HG03558 (cell line): ENCODE results near the gene NSUN4.
"Not testable (repeated sequence)": the region's sequence is repeated elsewhere in the genome, so short reads cannot be mapped to it uniquely, and the experiment has no call there.

ENCODE experiments used
- ATAC-seq: cut with Tn5 transposase; IDR thresholded peaks from one replicate; pipeline ENCODE4 v1.9.1; 2021; ENCODE audit warnings: moderate number of reproducible peaks; ENCODE audit not compliant: unreplicated experiment; ENCODE audit errors: extremely low read depth

NSUN4 gene

DNA sequence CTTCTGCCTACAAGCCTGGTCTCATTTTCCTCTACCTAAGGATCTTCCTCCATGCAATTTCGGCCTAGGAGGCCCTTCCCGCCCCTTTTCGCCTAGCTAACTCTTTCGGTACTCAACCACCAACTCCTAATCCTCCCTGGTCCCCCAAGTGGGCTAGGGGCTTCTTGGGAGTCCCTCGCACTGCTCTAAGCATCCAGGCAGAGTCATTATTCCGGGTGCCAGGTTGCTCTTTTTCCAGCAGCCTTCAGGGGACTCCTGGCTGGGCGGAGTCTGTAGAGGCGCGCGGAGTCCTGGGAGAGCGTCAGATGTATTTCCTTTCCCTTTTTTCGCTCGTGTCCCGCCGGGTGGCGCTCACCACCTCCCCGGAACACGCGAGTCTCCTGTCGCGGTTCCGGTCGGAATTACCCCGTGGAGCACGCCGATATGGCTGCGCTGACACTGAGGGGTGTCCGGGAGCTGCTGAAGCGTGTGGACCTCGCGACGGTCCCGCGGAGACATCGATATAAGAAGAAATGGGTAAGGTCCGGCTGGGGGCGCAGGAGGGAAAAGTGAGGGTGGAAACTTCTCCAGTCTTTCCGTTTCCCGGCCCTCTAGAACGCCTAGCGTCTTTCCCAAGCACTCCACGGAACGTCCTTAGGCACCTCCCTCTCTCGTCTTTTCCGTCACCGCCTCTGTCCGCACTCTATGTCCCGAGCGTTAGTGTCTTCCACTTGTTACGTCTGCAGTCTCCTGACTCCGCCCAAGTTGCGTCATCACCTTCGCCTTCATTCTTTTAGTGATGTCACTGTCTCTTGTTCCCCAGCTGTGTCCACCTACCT is at the start of gene NSUN4:
Gene NSUN4, plus strand, starts transcription at position 404 of the 818 bp plus-strand sequence. Its CDS starts 20 bp downstream, at position 424.
- ATAC-seq, result peak; percentile 60

DNA sequence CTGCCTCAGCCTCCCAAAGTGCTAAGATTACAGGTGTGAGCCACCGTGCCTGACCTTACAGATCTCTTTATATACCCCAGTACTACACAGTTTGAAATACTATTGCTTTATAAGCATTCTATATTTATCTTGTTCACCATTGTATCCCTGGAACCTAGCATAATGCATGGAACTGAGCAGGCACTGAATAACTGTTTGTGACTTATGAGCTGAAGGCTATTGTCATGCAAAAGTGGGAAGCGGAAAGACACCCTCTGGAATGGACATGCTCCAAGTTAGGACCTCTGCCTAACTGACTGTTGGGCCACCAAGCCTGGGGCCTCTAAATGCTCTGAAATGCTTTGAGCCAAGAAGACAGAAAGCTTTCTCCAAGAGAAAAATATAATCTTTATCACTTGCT is 45.3 kb upstream of the NSUN4 start:
- ATAC-seq, result no peak

DNA sequence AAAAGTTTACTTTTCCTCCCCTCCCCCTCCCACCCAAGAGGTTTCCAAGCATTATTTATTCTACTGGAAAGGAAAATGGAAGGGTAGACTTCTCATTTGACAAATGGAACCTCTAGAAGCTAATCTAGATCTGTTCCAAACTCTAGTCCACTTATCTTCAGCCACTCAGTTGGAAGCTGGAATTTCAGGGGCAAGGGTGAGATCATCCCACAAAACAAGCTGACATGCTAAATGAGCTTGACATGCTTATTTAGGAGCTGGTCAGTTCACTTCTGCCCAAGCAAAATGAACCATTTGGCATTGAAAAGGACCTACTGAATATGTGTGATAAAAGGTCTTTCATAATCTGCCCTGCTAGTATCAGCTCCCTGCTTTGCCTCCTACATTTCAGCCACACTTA is 42.2 kb upstream of the NSUN4 start:
- no peak for ATAC-seq

DNA sequence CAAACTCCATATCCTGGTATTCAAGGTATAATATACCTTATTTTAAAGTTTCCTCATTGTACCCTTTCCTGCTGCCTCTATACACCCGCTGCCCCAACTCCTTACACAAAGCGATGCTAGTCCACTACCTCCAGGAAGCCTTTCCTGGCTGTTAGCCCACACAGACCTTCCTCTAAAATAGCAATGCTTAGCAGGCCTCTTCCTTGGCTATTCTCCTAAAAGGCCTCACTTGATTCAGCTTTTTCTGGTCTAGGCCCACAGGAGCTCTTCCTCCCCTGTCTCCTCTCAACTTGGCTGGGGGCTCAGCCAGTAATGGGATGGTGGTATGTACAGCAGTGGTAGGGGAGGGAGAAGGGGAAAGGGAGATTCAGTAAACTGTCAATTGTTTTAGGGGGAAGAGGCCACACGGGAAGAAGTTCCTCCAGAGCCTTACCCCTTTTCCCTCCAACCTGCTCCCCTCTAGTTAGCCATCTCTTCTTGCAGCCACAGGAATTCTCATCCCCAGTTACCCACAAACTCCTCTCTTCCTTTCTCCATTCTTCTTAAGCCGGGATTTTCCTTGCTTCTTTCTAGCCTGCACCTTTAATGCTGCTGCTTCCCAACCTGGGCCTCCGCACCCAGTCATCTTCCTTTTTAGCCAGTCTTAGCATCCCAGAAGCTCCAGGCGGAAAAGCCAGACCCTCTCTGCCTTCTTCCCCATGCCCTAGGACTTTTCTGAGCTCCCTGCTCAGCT is 39.8 kb upstream of the NSUN4 start:
- ATAC-seq, result no peak

DNA sequence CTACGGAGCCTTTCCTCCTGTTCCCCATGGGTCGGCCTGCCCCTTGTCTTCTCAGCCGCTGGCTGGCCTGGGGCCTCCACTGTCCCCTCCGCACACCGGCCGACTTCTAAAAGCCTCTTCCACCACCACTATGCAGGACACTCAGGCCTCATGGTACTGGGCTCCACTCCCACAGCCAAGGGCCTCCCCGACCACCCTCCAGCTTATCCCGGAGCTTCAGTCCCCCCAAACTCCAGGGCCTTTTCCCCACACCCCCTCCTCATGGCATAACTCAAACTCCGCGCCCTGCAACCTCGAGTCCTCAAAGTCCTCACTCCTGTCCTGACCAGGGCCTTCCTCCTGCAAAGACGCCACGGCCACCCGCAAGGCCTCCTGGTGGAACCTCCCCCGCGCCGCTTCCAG is 39.2 kb upstream of the NSUN4 start:
- ATAC-seq, result no peak

DNA sequence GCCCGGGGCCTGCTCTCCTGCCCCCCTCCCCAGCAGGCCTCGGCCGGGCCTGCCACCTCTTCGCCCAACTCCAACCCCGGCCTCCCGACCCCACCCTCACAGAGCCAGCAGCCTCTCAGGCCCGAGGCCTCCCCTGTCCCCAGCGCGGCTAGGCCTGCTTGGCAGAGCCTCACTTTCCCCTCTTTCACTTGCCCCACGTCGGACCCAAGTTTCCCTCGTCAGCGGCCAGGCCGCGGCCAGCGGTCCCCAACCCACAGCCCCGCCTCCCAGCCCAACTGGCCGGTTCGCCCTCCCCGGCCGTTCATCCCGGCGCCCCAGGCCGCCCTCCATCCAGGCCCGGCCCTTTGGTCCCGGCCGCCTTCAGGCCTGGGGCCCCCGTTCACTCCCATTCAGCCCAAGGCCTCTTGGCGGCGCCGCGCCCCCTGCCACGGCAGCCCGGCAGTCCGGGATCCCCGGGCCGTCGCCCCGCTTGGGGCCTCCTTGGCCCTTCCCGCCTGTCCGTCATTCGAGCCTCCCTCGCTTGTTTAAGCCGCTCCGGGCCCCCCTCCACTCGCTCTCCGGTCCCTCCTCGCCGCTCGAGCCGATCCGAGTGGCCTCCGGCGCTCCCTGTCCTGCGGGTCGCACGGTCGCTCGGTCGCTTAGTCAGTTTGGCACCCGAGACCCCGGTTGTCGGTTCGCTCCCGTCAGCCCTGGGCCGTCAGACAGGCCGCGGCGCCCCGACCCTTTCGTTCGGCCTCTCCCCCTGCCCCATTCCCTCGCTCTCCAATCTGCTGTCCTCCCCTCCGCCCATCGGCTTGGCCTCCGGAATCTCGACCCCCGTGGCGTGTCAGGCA is 38.6 kb upstream of the NSUN4 start:
- ATAC-seq, result no peak

DNA sequence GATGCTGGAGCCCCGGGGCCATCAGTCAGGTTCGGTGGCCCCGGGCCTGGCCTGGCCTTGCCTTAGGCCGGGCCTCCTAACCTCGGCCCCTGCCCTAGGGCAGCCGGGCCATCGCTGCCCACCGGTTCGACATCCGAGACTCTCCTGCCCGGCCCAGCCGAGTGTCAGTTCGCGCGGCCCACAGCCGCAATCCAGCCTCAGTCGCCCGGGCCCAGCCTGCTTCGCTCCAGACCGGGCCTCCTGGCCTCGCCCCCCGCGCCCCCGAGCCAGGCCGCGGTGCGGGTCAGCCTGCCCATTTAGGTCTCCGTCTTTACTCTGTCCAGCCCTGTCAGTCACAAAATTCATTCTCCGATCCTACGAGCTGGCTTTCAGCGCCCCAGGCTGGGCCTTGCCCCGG is 38.0 kb upstream of the NSUN4 start:
- no peak for ATAC-seq

DNA sequence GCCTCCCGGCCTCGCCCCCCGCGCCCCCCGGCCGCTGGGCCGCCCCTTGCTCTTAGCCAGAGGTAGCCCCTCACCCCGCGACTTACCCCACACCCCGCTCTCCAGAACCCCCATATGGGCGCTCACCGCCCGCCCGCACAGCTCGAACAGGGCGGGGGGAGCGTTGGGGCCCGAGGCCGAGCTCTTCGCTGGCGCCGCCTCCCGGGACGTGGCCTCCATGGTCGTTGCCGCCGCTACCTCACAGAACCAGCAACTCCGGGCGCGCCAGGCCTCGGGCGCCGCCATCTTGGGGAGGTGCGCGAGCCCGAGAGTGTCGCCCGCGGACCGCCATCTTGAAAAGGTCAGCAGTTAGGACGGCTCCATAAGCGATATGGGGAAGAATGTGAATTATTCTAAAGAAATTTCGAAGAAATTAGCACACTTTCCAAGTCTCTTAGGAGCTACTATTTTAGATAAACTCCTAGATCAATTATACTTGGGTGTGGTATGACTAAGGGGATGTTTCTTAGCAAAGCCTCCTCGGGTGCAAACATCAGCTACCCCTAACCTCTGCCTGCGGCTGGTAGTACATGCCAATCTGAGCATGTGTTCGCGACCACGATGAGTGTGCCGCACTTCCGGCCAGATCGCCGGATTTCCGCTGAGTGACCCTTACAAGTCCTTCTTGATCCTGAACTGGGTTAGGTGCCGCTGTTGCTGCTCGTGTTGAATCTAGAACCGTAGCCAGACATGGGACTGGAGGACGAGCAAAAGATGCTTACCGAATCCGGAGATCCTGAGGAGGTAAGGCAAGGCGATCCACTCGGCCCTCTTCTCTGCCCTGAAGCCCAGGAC is 37.4 kb upstream of the NSUN4 start, which contains the start of the genes LRRC41 and UQCRH:
Gene LRRC41, minus strand, starts transcription at position 579 of the 834 bp plus-strand sequence. Its CDS starts 294 bp downstream, at position 285.
Gene UQCRH, plus strand, starts transcription at position 661 of the 834 bp plus-strand sequence. Its CDS starts 69 bp downstream, at position 730.
- ATAC-seq, result peak; percentile 67

DNA sequence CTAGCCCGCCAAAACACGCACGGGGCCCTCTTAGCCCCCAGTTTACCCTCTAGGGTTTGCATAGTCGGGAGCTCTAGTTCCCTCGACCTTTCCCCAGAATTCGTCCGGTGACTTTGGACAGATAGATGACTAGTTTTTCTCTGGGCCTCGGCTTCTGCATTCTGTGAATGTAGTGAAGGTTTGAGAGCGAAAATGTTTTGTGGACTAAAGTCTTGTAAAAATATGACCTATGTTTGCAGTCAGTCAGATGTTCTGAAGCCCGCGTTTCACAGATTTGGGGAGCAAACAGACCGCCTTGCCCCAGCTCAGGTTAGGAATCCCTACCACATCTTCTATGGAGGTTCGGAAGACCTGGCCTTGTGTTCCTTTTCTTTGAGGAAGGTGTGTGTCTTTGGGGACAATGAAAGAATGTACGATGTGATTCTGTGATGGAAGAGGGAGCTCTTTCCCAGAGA is 36.7 kb upstream of the NSUN4 start:
- ATAC-seq, result no peak

DNA sequence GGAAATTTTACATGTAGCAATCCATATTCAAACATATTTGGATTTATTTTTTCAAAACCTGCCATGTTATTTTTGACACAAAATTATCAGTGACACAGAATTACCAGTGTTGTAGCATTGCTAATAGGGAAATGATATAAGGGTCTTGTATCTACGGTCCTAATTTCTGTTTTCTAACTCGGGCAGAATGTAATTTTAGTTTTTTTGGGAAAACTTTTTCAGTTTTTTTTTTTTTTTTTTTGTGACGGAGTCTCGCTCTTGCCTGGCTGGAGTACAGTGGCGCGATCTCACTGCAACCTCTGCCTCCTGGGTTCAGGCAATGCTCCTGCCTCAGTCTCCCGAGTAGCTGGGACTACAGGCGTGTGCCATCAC is 34.5 kb upstream of the NSUN4 start:
- no peak for ATAC-seq

DNA sequence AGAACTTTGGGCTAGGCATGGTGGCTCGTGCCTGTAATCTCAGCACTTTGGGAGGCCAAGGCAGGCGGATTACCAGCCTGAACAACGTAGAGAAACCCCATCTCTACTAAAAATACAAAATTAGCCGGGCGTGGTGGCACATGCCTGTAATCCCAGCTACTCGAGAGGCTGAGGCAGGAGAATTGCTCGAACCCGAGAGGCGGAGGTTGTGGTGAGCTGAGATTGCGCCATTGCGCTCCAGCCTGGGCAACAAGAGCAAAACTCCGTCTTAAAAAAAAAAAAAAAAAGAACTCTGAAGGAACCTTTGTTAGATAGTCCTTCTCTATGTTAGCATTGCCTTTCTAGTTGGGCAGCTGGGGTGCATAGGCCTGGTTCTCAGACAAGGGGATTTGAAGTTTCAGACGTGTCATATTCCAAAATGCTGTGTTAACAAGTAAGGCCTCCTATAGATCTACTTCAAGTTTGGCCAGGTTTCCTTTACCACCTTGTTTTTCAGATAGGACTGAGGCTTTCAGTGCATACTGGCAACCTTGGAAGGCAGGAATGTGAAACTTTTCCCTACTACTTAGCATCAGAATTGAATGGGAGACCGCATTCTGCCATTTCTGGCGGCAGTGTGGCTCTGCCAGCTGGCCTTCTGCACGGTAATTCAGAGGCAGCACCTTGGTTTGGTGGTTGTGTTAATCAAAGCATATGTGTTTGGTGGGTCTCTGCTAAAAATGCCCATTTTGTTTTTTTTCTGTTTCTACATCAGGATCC is 31.0 kb upstream of the NSUN4 start:
- ATAC-seq, result no peak

DNA sequence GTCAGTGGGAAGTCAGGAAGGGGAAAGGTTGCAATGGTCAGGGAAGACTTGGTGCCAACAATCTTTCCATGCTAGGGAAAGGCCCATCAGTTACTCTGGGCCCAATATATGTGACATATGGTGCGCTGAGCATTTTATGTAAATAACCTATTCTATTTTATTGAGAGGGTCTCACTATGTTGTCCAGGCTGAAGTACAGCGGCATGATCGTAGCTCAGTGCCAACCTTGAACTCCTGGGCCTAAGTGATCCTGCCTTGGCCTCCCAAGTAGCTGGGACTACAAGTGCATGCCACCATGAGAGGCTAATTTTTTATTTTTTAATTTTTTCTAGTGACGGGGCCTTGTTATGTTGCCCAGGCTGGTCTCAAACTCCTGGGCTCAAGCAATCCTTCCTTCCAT is 30.3 kb upstream of the NSUN4 start:
- no peak for ATAC-seq

DNA sequence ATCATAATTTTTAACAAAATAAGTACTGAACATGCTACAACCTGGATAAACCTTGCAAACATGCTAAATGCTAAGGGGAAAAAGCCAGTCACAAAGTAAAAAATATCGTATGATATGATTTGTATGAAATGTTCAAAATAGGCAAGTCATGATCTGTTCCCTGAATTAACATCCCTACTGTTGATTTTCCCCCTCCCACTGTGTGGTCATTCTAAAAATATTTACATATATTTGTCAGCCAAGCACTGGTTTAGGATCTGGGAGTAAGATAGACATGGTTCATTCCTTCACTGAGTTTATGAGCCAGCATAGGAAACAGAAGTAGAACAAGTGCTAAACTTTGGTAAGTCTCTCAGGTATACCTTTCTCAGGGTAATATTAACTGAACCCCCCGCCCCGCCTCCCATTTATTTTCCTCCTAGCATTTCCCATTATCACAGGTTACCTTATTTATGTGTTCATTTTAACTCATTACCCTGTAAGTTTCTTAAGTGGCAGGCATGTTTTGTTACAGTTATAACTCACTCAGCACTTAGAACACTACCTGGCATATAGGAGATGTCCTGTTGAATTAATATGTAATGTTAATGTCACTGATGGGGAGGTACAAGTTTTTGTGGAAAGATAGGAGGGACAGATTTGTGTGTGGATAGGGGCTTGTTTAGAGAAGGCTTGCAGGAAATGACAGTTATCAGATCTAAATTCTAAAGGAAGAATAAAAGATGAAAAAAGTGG is 24.8 kb upstream of the NSUN4 start:
- ATAC-seq, result no peak

DNA sequence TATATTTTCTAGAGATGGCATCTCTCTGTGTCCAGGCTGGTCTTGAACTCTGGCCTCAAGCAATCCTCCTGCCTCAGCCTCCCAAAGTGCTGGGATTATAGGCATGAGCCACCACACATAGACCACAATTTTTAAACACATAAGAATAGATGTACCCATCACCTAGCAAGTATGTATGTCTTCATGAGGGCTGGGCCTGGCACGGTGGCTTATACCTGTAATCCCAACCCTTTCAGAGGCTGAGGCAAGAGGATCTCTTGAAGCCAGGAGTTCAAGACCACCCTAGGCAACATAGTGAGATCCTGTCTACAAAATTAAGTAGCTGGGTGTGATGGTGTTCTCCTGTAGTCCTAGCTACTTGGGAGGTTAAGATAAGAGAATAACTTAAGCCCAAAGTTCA is 23.3 kb upstream of the NSUN4 start:
- no peak for ATAC-seq

DNA sequence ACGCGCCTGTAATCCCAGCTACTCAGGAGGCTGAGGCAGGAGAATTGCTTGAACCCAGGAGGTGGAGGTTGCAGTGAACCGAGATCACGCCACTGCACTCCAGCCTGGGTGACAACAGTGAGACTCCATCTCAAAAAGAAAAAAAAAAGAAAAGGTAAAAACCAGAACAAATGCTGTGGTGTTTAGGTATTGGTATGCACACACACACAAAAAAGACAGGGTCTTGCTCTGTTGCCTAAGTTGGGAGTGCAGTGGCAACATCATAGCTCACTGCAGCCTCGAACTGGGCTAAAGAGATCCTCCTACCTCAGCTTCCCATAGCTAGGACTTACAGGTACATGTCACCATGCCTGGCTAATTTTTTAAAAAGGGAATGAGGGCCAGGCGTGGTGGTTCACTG is 21.3 kb upstream of the NSUN4 start:
- ATAC-seq, result not testable (repeated sequence)

DNA sequence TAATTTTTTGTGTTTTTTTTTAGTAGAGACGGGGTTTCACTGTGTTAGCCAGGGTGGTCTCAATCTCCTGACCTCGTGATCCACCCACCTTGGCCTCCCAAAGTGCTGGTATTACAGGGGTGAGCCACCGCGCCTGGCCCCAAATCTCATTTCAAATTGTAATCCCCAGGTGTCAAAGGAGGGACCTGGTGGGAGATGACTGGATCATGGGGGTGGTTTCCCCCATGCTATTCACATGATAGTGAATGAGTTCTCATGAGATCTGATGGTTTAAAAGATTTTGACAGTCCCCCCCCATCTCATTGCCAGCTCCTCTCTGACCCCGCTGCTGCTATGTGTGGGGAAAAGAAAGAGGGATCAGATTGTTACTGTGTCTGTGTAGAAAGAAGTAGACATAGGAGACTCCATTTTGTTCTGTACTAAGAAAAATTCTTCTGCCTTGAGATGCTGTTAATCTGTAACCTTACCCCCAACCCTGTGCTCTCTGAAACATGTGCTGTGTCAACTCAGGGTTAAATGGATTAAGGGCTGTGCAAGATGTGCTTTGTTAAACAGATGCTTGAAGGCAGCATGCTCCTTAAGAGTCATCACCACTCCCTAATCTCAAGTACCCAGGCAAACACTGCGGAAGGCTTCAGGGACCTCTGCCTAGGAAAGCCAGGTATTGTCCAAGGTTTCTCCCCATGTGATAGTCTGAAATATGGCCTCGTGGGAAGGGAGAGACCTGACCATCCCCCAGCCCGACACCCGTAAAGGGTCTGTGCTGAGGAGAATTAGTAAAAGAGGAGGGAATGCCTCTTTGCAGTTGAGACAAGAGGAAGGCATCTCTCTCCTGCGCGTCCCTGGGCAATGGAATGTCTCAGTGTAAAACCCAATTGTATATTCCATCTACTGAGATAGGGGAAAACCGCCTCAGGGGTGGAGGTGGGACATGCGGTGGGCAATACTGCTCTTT is 20.4 kb upstream of the NSUN4 start:
- not testable (repeated sequence) for ATAC-seq

DNA sequence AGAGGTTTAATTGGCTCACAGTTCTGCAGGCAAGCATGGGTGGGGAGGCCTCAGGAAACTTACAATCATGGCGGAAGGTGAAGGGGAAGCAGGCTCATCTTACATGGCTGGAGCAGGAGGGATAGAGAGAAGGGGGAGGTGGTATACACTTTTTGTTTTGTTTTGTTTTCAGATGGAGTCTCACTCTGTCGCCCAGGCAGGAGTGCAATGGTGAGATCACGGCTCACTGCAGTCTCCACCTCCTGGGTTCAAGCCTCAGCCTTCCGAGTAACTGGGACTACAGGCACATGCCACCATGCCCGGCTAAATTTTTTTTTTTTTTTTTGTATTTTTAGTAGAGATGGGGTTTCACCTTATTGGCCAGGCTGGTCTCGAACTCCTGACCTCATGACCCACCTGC is 18.4 kb upstream of the NSUN4 start:
- not testable (repeated sequence) for ATAC-seq
